GM23338 (cell line): ENCODE data around the gene MAP1B.

Experiments used
- CREB1 ChIP-seq: fragments of 250-450 bp; sonication (Bioruptor Pico); IDR thresholded peaks from 2 replicates; pipeline ENCODE4 v1.5.0; 2020; ENCODE audit warnings: low read depth, mild to moderate bottlenecking, moderate library complexity
- EZH2 ChIP-seq: fragments of 200-600 bp; sonication (generic); IDR thresholded peaks from one replicate; pipeline ENCODE4 v1.8.0; 2017; ENCODE audit warnings: antibody characterized with exemption, mild to moderate bottlenecking, low read depth; ENCODE audit not compliant: unreplicated experiment
- EZH2phosphoT487 ChIP-seq: fragments of 200-600 bp; sonication (generic); IDR thresholded peaks from one replicate; pipeline ENCODE4 v1.8.1; 2018; ENCODE audit warnings: antibody characterized with exemption; ENCODE audit not compliant: unreplicated experiment
- JUNB ChIP-seq: IDR thresholded peaks from one replicate; pipeline ENCODE4 v1.6.1; 2016; ENCODE audit warnings: antibody characterized with exemption; ENCODE audit not compliant: unreplicated experiment
- NANOG ChIP-seq: IDR thresholded peaks from 2 replicates; pipeline ENCODE4 v1.6.1; 2016; ENCODE audit warnings: antibody characterized with exemption, borderline replicate concordance
- POLR2AphosphoS5 ChIP-seq: IDR thresholded peaks from 2 replicates; pipeline ENCODE4 v1.6.1; 2016; ENCODE audit warnings: antibody characterized with exemption, low read depth
- STAT1 ChIP-seq: IDR thresholded peaks from one replicate; pipeline ENCODE4 v1.6.1; 2016; ENCODE audit warnings: antibody characterized with exemption; ENCODE audit not compliant: unreplicated experiment
- ZNF114 ChIP-seq: fragments of 250-450 bp; sonication (Bioruptor Pico); IDR thresholded peaks from 2 replicates; pipeline ENCODE4 v1.5.0; 2020; ENCODE audit warnings: mild to moderate bottlenecking, moderate library complexity
- ZNF331 ChIP-seq: fragments of 250-450 bp; sonication (Bioruptor Pico); IDR thresholded peaks from 2 replicates; pipeline ENCODE4 v1.5.0; 2020; ENCODE audit warnings: low read depth, mild to moderate bottlenecking, moderate library complexity
- TF ChIP-seq, protein P1 (sequence below), 2 experiments: fragments of 200-600 bp in 1 of 2; sonication (generic) in 1 of 2; conservative IDR thresholded peaks; 2 replicates each; pipeline versions ENCODE4 v1.5.1 to v1.6.1; 2016 to 2017; ENCODE audit warnings: antibody characterized with exemption in 2 of 2, low read depth in 2 of 2, mild to moderate bottlenecking in 2 of 2, moderate library complexity in 1 of 2
- TF ChIP-seq, protein P2 (sequence below): IDR thresholded peaks from one replicate; pipeline ENCODE4 v1.6.1; 2018; ENCODE audit warnings: antibody characterized with exemption; ENCODE audit not compliant: unreplicated experiment
- TF ChIP-seq, protein P3 (sequence below): IDR thresholded peaks from 2 replicates; pipeline ENCODE4 v1.6.1; 2016; ENCODE audit warnings: antibody characterized with exemption

DNA sequence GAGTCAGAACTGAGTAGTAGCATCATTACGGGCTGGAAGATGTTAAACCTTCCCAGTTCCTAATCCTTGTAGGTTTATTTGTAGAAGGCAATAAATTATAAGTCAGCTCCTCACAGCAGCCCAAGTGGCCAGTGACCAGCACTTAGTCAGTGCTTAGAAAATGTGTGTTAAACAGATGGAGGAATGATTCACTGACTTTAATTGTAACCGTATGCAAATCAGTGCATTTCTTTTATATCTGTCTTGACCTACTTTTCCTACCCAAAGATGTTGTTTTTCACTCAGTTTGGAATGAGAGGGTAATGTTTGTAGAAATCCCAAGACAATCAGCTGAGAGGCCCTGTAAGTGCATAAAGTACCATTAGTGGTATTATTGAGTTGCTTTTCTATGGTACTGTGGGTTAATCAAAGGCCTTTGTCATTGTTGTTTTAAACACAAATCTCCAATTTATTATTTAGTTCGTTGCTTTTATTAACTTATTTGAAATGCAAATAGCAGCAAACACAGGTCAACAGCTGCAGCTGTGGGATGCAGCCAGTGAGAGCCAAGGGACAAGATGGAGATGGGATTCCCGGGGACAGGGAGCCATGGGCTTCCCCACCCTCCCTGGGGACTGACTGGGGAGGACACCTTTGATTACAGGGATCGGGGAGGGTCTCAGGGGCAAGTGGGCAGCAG is 49.8 kb downstream of the MAP1B start:
- TF ChIP-seq, protein P1, sequence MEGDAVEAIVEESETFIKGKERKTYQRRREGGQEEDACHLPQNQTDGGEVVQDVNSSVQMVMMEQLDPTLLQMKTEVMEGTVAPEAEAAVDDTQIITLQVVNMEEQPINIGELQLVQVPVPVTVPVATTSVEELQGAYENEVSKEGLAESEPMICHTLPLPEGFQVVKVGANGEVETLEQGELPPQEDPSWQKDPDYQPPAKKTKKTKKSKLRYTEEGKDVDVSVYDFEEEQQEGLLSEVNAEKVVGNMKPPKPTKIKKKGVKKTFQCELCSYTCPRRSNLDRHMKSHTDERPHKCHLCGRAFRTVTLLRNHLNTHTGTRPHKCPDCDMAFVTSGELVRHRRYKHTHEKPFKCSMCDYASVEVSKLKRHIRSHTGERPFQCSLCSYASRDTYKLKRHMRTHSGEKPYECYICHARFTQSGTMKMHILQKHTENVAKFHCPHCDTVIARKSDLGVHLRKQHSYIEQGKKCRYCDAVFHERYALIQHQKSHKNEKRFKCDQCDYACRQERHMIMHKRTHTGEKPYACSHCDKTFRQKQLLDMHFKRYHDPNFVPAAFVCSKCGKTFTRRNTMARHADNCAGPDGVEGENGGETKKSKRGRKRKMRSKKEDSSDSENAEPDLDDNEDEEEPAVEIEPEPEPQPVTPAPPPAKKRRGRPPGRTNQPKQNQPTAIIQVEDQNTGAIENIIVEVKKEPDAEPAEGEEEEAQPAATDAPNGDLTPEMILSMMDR (conservative IDR thresholded peaks at IDR 0.05; ENCODE audit: low read depth in 2 of 2) = no peak
- TF ChIP-seq, protein P2, sequence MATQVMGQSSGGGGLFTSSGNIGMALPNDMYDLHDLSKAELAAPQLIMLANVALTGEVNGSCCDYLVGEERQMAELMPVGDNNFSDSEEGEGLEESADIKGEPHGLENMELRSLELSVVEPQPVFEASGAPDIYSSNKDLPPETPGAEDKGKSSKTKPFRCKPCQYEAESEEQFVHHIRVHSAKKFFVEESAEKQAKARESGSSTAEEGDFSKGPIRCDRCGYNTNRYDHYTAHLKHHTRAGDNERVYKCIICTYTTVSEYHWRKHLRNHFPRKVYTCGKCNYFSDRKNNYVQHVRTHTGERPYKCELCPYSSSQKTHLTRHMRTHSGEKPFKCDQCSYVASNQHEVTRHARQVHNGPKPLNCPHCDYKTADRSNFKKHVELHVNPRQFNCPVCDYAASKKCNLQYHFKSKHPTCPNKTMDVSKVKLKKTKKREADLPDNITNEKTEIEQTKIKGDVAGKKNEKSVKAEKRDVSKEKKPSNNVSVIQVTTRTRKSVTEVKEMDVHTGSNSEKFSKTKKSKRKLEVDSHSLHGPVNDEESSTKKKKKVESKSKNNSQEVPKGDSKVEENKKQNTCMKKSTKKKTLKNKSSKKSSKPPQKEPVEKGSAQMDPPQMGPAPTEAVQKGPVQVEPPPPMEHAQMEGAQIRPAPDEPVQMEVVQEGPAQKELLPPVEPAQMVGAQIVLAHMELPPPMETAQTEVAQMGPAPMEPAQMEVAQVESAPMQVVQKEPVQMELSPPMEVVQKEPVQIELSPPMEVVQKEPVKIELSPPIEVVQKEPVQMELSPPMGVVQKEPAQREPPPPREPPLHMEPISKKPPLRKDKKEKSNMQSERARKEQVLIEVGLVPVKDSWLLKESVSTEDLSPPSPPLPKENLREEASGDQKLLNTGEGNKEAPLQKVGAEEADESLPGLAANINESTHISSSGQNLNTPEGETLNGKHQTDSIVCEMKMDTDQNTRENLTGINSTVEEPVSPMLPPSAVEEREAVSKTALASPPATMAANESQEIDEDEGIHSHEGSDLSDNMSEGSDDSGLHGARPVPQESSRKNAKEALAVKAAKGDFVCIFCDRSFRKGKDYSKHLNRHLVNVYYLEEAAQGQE = no peak
- TF ChIP-seq EZH2phosphoT487 = no peak
- no peak for TF ChIP-seq CREB1
- no peak for TF ChIP-seq JUNB
- TF ChIP-seq POLR2AphosphoS5 = no peak
- TF ChIP-seq EZH2 = no peak
- no peak for TF ChIP-seq STAT1
- TF ChIP-seq ZNF114 (CRISPR knock-in tag) = no peak
- TF ChIP-seq, protein P3, sequence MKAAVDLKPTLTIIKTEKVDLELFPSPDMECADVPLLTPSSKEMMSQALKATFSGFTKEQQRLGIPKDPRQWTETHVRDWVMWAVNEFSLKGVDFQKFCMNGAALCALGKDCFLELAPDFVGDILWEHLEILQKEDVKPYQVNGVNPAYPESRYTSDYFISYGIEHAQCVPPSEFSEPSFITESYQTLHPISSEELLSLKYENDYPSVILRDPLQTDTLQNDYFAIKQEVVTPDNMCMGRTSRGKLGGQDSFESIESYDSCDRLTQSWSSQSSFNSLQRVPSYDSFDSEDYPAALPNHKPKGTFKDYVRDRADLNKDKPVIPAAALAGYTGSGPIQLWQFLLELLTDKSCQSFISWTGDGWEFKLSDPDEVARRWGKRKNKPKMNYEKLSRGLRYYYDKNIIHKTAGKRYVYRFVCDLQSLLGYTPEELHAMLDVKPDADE = no peak
- no peak for TF ChIP-seq ZNF331 (CRISPR knock-in tag)
- no peak for TF ChIP-seq NANOG
